Calu3 (cell line): ENCODE results near the gene GLS. TPM values are rescaled to one million over a fixed set of nuclear protein-coding genes. Genes with fewer than 3 reads are reported as not detected.

ENCODE experiments used
- BruUV-seq: library from RNA; stranded (reverse); fragments of 400-500 nt; replicated peaks from 2 replicates; lab custom pipeline; 2021; lab: Mats Ljungman, UMichigan
- CTCF ChIA-PET: fragments of 300-600 bp; sonication (Branson Sonifier 250); formaldehyde crosslinking; loops from one replicate; lab custom pipeline; 2022; ENCODE audit warnings: antibody characterized with exemption; lab: Charles Lee
- DNase-seq: peaks from one replicate; pipeline ENCODE4 v3.0.0; 2022
- H3K27ac Mint-ChIP-seq: one replicate; pipeline ENCODE4 v1.8.0; 2022; ENCODE audit warnings: mixed read lengths; ENCODE audit not compliant: unreplicated experiment
- H3K27me3 Mint-ChIP-seq: one replicate; pipeline ENCODE4 v1.8.0; 2022; ENCODE audit warnings: mixed read lengths; ENCODE audit not compliant: unreplicated experiment
- H3K36me3 Mint-ChIP-seq: one replicate; pipeline ENCODE4 v1.8.0; 2022; ENCODE audit warnings: mild to moderate bottlenecking, moderate library complexity, mixed read lengths; ENCODE audit not compliant: insufficient read depth, unreplicated experiment
- H3K4me1 Mint-ChIP-seq: one replicate; pipeline ENCODE4 v1.8.0; 2022; ENCODE audit warnings: mild to moderate bottlenecking, low read depth, mixed read lengths; ENCODE audit not compliant: unreplicated experiment
- H3K4me3 Mint-ChIP-seq: one replicate; pipeline ENCODE4 v1.8.0; 2022; ENCODE audit warnings: mild to moderate bottlenecking, low read depth, moderate library complexity, mixed read lengths; ENCODE audit not compliant: unreplicated experiment
- H3K9me3 Mint-ChIP-seq: one replicate; pipeline ENCODE4 v1.8.0; 2022; ENCODE audit warnings: low read depth, mixed read lengths; ENCODE audit not compliant: unreplicated experiment
- CTCF ChIP-seq: fragments of 200-600 bp; IDR thresholded peaks from one replicate; pipeline ENCODE4 v1.8.0; 2022; ENCODE audit warnings: antibody characterized with exemption; ENCODE audit not compliant: unreplicated experiment
- intact Hi-C: fragments of 100-400 bp; cut with micrococcal nuclease; formaldehyde crosslinking; loops from one replicate; pipeline ENCODE4 v1.10.0; 2022; ENCODE audit not compliant: unreplicated experiment
- total RNA-seq: library from RNA; stranded (reverse); gene quantifications from 2 replicates; pipeline ENCODE4 v1.2.3, GENCODE V29; 2022

Gene GLS
- total RNA-seq, 1 experiment from 2014 or later: 115 TPM

GRCh38 chr2:190862571-190862991 is 18.0 kb upstream of the GLS start:
- CTCF ChIA-PET: no interaction called here
- no TSS peak for BruUV-seq
- no peaks in the 10 kb centered on the region for H3K36me3 Mint-ChIP-seq
- no peaks in the 10 kb centered on the region for H3K9me3 Mint-ChIP-seq
- no peak for TF ChIP-seq CTCF
- intact Hi-C loops: no loop called here
- no peak overlapping the region for H3K27ac Mint-ChIP-seq
- peaks cover 32% of the 10 kb centered on the region for H3K4me1 Mint-ChIP-seq
- no peaks in the 10 kb centered on the region for H3K27me3 Mint-ChIP-seq
- no peak overlapping the region for H3K4me3 Mint-ChIP-seq
- no peak for DNase-seq

- no peaks in the 10 kb centered on the region for H3K9me3 Mint-ChIP-seq
- H3K27me3 Mint-ChIP-seq: no peaks in the 10 kb centered on the region
- no peak overlapping the region for H3K27ac Mint-ChIP-seq
- no peak overlapping the region for H3K4me3 Mint-ChIP-seq
- intact Hi-C loops: no loop called here
- BruUV-seq: no TSS peak
- CTCF ChIA-PET: interaction anchor here (0.7 kb wide), 1 partner anchor 28 kb away, joined by 3 read pairs; no protein-coding TSS in a partner anchor
- peaks cover 19% of the 10 kb centered on the region for H3K4me1 Mint-ChIP-seq
- no peak for DNase-seq
- no peak for TF ChIP-seq CTCF
- no peaks in the 10 kb centered on the region for H3K36me3 Mint-ChIP-seq
Measured at GRCh38 chr2:190863946-190864345, 16.7 kb upstream of the GLS start.

GRCh38 chr2:190864375-190864774 is 16.2 kb upstream of the GLS start:
- no TSS peak for BruUV-seq
- intact Hi-C loops: no loop called here
- CTCF ChIA-PET: interaction anchor here (0.7 kb wide), 1 partner anchor 19 kb away, joined by 3 read pairs; no protein-coding TSS in a partner anchor

GRCh38 chr2:190867212-190867611 is 13.4 kb upstream of the GLS start:
- no peak for DNase-seq
- Mint-ChIP-seq H3K27ac (no peak overlapping the region), H3K27me3 (no peaks in the 10 kb centered on the region), H3K36me3 (peaks cover 5% of the 10 kb centered on the region), H3K4me1 (peaks cover 16% of the 10 kb centered on the region), H3K4me3 (no peak overlapping the region), H3K9me3 (no peaks in the 10 kb centered on the region)
- intact Hi-C loops: no loop called here
- no TSS peak for BruUV-seq
- TF ChIP-seq CTCF: no peak
- CTCF ChIA-PET: interaction anchor here (0.7 kb wide), 1 partner anchor 13 kb away, joined by 3 read pairs; the partner anchor contains the start of gene GLS

More at GRCh38 chr2:190864375-190864774, 16.2 kb upstream of the GLS start:
- Mint-ChIP-seq H3K27me3 (no peaks in the 10 kb centered on the region), H3K9me3 (no peaks in the 10 kb centered on the region), H3K27ac (no peak overlapping the region), H3K36me3 (no peaks in the 10 kb centered on the region), H3K4me1 (peaks cover 14% of the 10 kb centered on the region), H3K4me3 (no peak overlapping the region)
- DNase-seq: no peak
- no peak for TF ChIP-seq CTCF
